H1 (cell line): Measurements from ENCODE around the gene LMBR1. TPM values are rescaled to one million over a fixed set of nuclear protein-coding genes. Genes with fewer than 3 reads are reported as not detected.
A peak's percentile ranks its signal among the peaks of the same experiment; 100 is the strongest.

Source experiments
- CTCF ChIA-PET: fragments of 300-600 bp; sonication (Branson Sonifier 250); formaldehyde crosslinking; loops from one replicate; lab custom pipeline; 2021; ENCODE audit not compliant: partially characterized antibody; lab: Charles Lee
- POLR2A ChIA-PET: fragments of 300-600 bp; sonication (Branson Sonifier 250); formaldehyde crosslinking; loops from one replicate; lab custom pipeline; 2021; ENCODE audit warnings: inconsistent platforms; ENCODE audit not compliant: partially characterized antibody; lab: Charles Lee
- DNase-seq, 2 experiments: peaks; one replicate each; pipeline versions ENCODE4 v3.0.0 to v3.0.0-alpha.2; 2010 to 2022; ENCODE audit warnings: low spot score in 2 of 2, low read depth in 1 of 2, mixed read lengths in 1 of 2
- FAIRE-seq: peaks from 2 replicates; lab custom pipeline; 2011; peaks lifted over from hg19 to GRCh38; lab: Jason Lieb, UNC
- H2AFZ ChIP-seq: 2 replicates; pipeline ENCODE4 v1.8.1; 2012; ENCODE audit warnings: low read length, inconsistent platforms
- H2AK5ac ChIP-seq: 2 replicates; pipeline ENCODE4 v1.6.1; 2013; ENCODE audit warnings: low read depth, low read length
- H2BK120ac ChIP-seq: replicated peaks from 2 replicates; pipeline ENCODE3; 2013; ENCODE audit warnings: low read depth, low read length, inconsistent platforms
- H2BK12ac ChIP-seq: 2 replicates; pipeline ENCODE4 v1.6.1; 2013; ENCODE audit warnings: low read depth, low read length
- H2BK15ac ChIP-seq: 2 replicates; pipeline ENCODE4 v1.6.1; 2013; ENCODE audit warnings: low read length
- H2BK20ac ChIP-seq: 2 replicates; pipeline ENCODE4 v1.6.1; 2013; ENCODE audit warnings: low read length
- H2BK5ac ChIP-seq: 2 replicates; pipeline ENCODE4 v1.6.1; 2013; ENCODE audit warnings: low read depth, low read length
- H3K14ac ChIP-seq: 2 replicates; pipeline ENCODE4 v1.6.1; 2013; ENCODE audit warnings: inconsistent platforms; ENCODE audit not compliant: insufficient read length
- H3K18ac ChIP-seq: 2 replicates; pipeline ENCODE4 v1.6.1; 2013; ENCODE audit warnings: low read length; ENCODE audit errors: extremely low read depth
- H3K23ac ChIP-seq: 2 replicates; pipeline ENCODE4 v1.6.1; 2013; ENCODE audit warnings: inconsistent platforms; ENCODE audit not compliant: insufficient read length
- H3K23me2 ChIP-seq: 2 replicates; pipeline ENCODE4 v1.6.1; 2013; ENCODE audit warnings: low read depth, low read length
- H3K27ac ChIP-seq: 2 replicates; pipeline ENCODE4 v1.6.1; 2011; ENCODE audit warnings: low read depth, low read length, inconsistent platforms
- H3K27me3 ChIP-seq, 4 experiments: replicated peaks in 1 of 4; 1 replicate in 1 of 4; 2 replicates in 3 of 4; pipeline versions ENCODE4 v1.6.1 to v1.8.1; 2011 to 2013; ENCODE audit warnings: low read length in 3 of 4, mild to moderate bottlenecking in 3 of 4, inconsistent platforms in 2 of 4, mixed read lengths in 2 of 4, moderate library complexity in 1 of 4; ENCODE audit not compliant: control insufficient read depth in 3 of 4, insufficient read depth in 3 of 4; ENCODE audit errors: extremely low read depth in 1 of 4
- H3K36me3 ChIP-seq, 4 experiments: 2 replicates each; pipeline versions ENCODE4 v1.6.1 to v1.8.1; 2011 to 2013; ENCODE audit warnings: mild to moderate bottlenecking in 4 of 4, low read length in 3 of 4, moderate library complexity in 2 of 4, control low read depth in 1 of 4, inconsistent platforms in 1 of 4; ENCODE audit not compliant: insufficient read depth in 4 of 4, control insufficient read depth in 2 of 4
- H3K4ac ChIP-seq: replicated peaks from 2 replicates; pipeline ENCODE3; 2013; ENCODE audit warnings: low read length, low read depth, mixed read lengths, inconsistent platforms; ENCODE audit not compliant: insufficient read length
- H3K4me1 ChIP-seq, 4 experiments: replicated peaks in 1 of 4; 1 replicate in 1 of 4; 2 replicates in 3 of 4; pipeline versions ENCODE4 v1.6.1 to v1.8.1; 2011 to 2013; ENCODE audit warnings: low read length in 3 of 4, inconsistent platforms in 2 of 4, mixed read lengths in 1 of 4; ENCODE audit not compliant: insufficient read depth in 4 of 4, control insufficient read depth in 3 of 4
- H3K4me2 ChIP-seq, 2 experiments: 2 replicates each; pipeline versions ENCODE4 v1.6.1 to v1.8.1; 2011 to 2013; ENCODE audit warnings: low read depth in 2 of 2, low read length in 2 of 2, control low read depth in 1 of 2, inconsistent platforms in 1 of 2, mild to moderate bottlenecking in 1 of 2; ENCODE audit not compliant: insufficient read depth in 1 of 2
- H3K4me3 ChIP-seq, 4 experiments: fragments of 200-600, 300-600 bp in 1 of 4; sonication (generic), shearing (Covaris generic), sonication (Bioruptor Twin) in 1 of 4; 2 replicates each; pipeline versions ENCODE4 v1.5.1 to v1.8.1; 2011 to 2016; ENCODE audit warnings: low read length in 4 of 4, low read depth in 3 of 4, control low read depth in 2 of 4, inconsistent platforms in 2 of 4, mild to moderate bottlenecking in 2 of 4, mixed read lengths in 1 of 4, moderate library complexity in 1 of 4; ENCODE audit not compliant: insufficient read depth in 2 of 4; ENCODE audit errors: extremely low read depth in 1 of 4
- H3K56ac ChIP-seq: replicated peaks from 2 replicates; pipeline ENCODE3; 2013; ENCODE audit warnings: low read depth, mild to moderate bottlenecking, mixed read lengths, low read length, inconsistent platforms; ENCODE audit not compliant: insufficient read length
- H3K79me1 ChIP-seq: 2 replicates; pipeline ENCODE4 v1.6.1; 2013; ENCODE audit warnings: low read depth, low read length, control low read depth
- H3K79me2 ChIP-seq, 2 experiments: 2 replicates each; pipeline versions ENCODE4 v1.6.1 to v1.8.1; 2012 to 2013; ENCODE audit warnings: low read length in 2 of 2, mild to moderate bottlenecking in 2 of 2, inconsistent platforms in 1 of 2; ENCODE audit not compliant: insufficient read depth in 2 of 2, control insufficient read depth in 1 of 2
- H3K9ac ChIP-seq, 4 experiments: replicated peaks in 1 of 4; 1 replicate in 1 of 4; 2 replicates in 3 of 4; pipeline versions ENCODE4 v1.6.1 to v1.8.1; 2011 to 2013; ENCODE audit warnings: low read depth in 3 of 4, low read length in 3 of 4, control low read depth in 2 of 4, mild to moderate bottlenecking in 2 of 4, moderate library complexity in 2 of 4, inconsistent platforms in 1 of 4; ENCODE audit errors: extremely low read depth in 1 of 4
- H3K9me3 ChIP-seq, 2 experiments: 2 replicates each; pipeline versions ENCODE4 v1.6.1 to v1.8.1; 2012 to 2013; ENCODE audit warnings: mild to moderate bottlenecking in 2 of 2, moderate library complexity in 2 of 2, control low read depth in 1 of 2, inconsistent platforms in 1 of 2, low read depth in 1 of 2, low read length in 1 of 2, mixed read lengths in 1 of 2; ENCODE audit not compliant: insufficient read depth in 2 of 2
- H4K20me1 ChIP-seq, 2 experiments: replicated peaks in 1 of 2; 2 replicates each; pipeline versions ENCODE3 to v1.8.1; 2011 to 2013; ENCODE audit warnings: inconsistent platforms in 2 of 2, low read length in 2 of 2, mild to moderate bottlenecking in 1 of 2; ENCODE audit not compliant: insufficient read depth in 2 of 2, control insufficient read depth in 1 of 2
- H4K5ac ChIP-seq: 2 replicates; pipeline ENCODE4 v1.6.1; 2013; ENCODE audit warnings: low read length, low read depth, mixed read lengths, inconsistent platforms; ENCODE audit not compliant: insufficient read length
- H4K8ac ChIP-seq: 2 replicates; pipeline ENCODE4 v1.8.0; 2013; ENCODE audit warnings: mild to moderate bottlenecking, moderate library complexity, low read length, inconsistent platforms; ENCODE audit not compliant: insufficient read depth; ENCODE audit errors: extremely low read depth
- H4K91ac ChIP-seq: replicated peaks from 2 replicates; pipeline ENCODE3; 2013; ENCODE audit warnings: low read length, mixed read lengths, inconsistent platforms; ENCODE audit not compliant: insufficient read length
- CEBPB ChIP-seq: IDR thresholded peaks from 2 replicates; pipeline ENCODE4 v1.6.1; 2012; ENCODE audit warnings: low read depth, low read length
- CREB1 ChIP-seq: IDR thresholded peaks from 2 replicates; pipeline ENCODE4 v1.6.1; 2012; ENCODE audit warnings: inconsistent platforms
- SIX5 ChIP-seq: IDR thresholded peaks from 2 replicates; pipeline ENCODE4 v1.6.1; 2011; ENCODE audit warnings: mild to moderate bottlenecking, low read depth, low read length
- WGBS, 2 experiments: shearing (Covaris generic) in 1 of 2; methylation state at CpG; one replicate each; pipeline versions ENCODE4 v1.1.6 to v1.1.7; 2013 to 2015; ENCODE audit warnings: low lambda C conversion rate in 2 of 2, mixed read lengths in 2 of 2, inconsistent platforms in 1 of 2, low coverage in 1 of 2, missing lambda C conversion rate in 1 of 2; ENCODE audit not compliant: insufficient replicate concordance in 2 of 2, insufficient coverage in 1 of 2, insufficient read length in 1 of 2; ENCODE audit errors: extremely low coverage in 1 of 2, missing lambda C conversion rate in 1 of 2; 5-methylcytosine and 5-hydroxymethylcytosine counted together
- polyA plus RNA-seq, 7 experiments: library from polyadenylated mRNA; depleted of rRNA in 3 of 7; stranded (reverse) in 5 of 7; unstranded in 2 of 7; fragments of >200 nt in 5 of 7; fragments of 200-250 nt in 2 of 7; gene quantifications; 1 replicate in 5 of 7; 2 replicates in 1 of 7; 4 replicates in 1 of 7; pipeline versions ENCODE4 v1.2.1 to v1.2.3, GENCODE V29; 2011 to 2013; ENCODE audit warnings: missing spikeins in 2 of 7, mixed read lengths in 2 of 7
- total RNA-seq: library from RNA; stranded (reverse); fragmentation: NEBNext Ultra II Directional; extraction: Animal tissue kit (Norgen Biotek cat#: 25700); gene quantifications from 2 replicates; pipeline ENCODE4 v1.2.1, GENCODE V29; 2021

LMBR1 gene
- total and polyA plus RNA-seq, 2 of the 8 experiments (the other 6 are each of a cell fraction or from before 2014, with no cell fraction given) = 15.1 to 70.4 TPM

DNA sequence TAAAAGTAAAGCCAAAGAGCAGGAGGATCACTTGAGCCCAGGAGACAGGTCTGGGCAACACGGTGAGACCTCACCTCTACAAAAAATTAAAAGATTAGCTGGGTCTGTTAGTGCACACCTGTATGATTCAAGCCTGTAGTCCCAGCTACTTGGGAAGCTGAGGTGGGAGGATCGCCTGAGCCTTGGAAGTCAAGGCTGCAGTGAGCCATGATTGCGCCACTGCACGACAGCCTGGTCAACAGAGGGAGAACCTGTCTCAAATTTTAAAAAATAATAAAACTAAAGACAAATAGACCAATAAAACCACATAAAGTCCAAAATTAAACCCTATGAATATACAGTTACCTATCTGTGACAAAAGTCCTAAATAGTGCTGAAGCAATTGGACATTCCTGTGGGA is 3.2 kb downstream of the LMBR1 start:
- FAIRE-seq (no peak), DNase-seq (no peak)
- no peak overlapping the region for H3K4me2 ChIP-seq
- no peak overlapping the region for H3K23ac ChIP-seq
- no peaks in the 10 kb centered on the region for H3K27me3 ChIP-seq
- TF ChIP-seq CREB1 (no peak), CEBPB (0 out of 2 replicates have a peak, but pooled peaks have one; percentile 14), SIX5 (no peak)
- no peak overlapping the region for H4K91ac ChIP-seq
- H3K27ac ChIP-seq = no peak overlapping the region
- H2BK15ac ChIP-seq = no peak overlapping the region
- no peak overlapping the region for H3K56ac ChIP-seq
- H3K79me2 ChIP-seq = peaks cover 4 to 66% of the 10 kb centered on the region in 2 experiments; a peak in 3 of 4 replicates
- no peak overlapping the region for H2BK5ac ChIP-seq
- no peak overlapping the region for H2BK12ac ChIP-seq
- POLR2A ChIA-PET = no interaction called here
- peaks cover 8% of the 10 kb centered on the region for H3K79me1 ChIP-seq
- H3K9ac ChIP-seq = no peak overlapping the region
- H4K5ac ChIP-seq = no peak overlapping the region
- no peak overlapping the region for H2AFZ ChIP-seq
- no peaks in the 10 kb centered on the region for H3K9me3 ChIP-seq
- peaks cover 0 to 7% of the 10 kb centered on the region in 2 experiments for H4K20me1 ChIP-seq
- H2BK120ac ChIP-seq = no peak overlapping the region
- no peak overlapping the region for H2AK5ac ChIP-seq
- H3K36me3 ChIP-seq = no peaks in the 10 kb centered on the region; a peak in 1 of 8 replicates
- 94% methylated on average over 4 of the region's 4 CpGs; no CpG with 5 or more reads in 1 of the 2 experiments for WGBS, 2 experiments
- no peak overlapping the region for H3K14ac ChIP-seq
- no peak overlapping the region for H2BK20ac ChIP-seq
- no peak overlapping the region for H3K4ac ChIP-seq
- H3K4me3 ChIP-seq = no peak overlapping the region
- H3K4me1 ChIP-seq = peaks cover 0 to 4% (median 0%) of the 10 kb centered on the region in 4 experiments; a peak in 2 of 7 replicates
- CTCF ChIA-PET = no interaction called here
- no peak overlapping the region for H3K18ac ChIP-seq
- 0 out of 2 replicates have a peak, but pooled peaks cover 3% of the 10 kb centered on the region for H3K23me2 ChIP-seq
- no peak overlapping the region for H4K8ac ChIP-seq
